ENCODE data around the gene GPRC6A. TPM values are rescaled to one million over a fixed set of nuclear protein-coding genes. Genes with fewer than 3 reads are reported as not detected.

GPRC6A gene
- total RNA-seq, 4 donors from 2014 or later = not detected

DNA sequence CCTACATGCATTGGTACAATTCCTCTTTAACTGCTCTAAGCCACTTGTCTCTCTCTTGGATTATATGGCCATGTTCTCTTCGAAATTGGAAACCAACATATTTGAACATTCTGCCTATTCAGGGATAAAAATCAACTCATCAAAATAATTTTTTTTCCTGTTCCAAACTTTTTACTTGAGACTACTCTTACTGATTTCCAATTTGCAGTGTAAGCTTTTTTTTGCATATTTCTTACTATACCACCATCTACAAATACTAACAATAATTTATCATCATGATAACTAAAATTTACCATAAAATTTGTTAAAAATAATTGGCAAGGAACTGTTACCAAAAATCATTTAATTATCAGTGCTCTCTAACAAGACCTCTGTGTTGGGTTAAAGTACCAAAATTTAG is 56.4 kb downstream of the GPRC6A start:
- H3K4me3 ChIP-seq (ENCODE audit: low read depth, poor library complexity, severe bottlenecking) = no peak overlapping the region
- no peak for TF ChIP-seq POLR2A (IDR thresholded peaks at IDR 0.05)
- TF ChIP-seq, protein P1, sequence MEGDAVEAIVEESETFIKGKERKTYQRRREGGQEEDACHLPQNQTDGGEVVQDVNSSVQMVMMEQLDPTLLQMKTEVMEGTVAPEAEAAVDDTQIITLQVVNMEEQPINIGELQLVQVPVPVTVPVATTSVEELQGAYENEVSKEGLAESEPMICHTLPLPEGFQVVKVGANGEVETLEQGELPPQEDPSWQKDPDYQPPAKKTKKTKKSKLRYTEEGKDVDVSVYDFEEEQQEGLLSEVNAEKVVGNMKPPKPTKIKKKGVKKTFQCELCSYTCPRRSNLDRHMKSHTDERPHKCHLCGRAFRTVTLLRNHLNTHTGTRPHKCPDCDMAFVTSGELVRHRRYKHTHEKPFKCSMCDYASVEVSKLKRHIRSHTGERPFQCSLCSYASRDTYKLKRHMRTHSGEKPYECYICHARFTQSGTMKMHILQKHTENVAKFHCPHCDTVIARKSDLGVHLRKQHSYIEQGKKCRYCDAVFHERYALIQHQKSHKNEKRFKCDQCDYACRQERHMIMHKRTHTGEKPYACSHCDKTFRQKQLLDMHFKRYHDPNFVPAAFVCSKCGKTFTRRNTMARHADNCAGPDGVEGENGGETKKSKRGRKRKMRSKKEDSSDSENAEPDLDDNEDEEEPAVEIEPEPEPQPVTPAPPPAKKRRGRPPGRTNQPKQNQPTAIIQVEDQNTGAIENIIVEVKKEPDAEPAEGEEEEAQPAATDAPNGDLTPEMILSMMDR (IDR thresholded peaks at IDR 0.05) = no peak
- WGBS, 2 donors = 63 to 74% methylated on average over 1 of the region's 1 CpG
- DNase-seq (ENCODE audit: low spot score in 2 of 2) = no peak
- intact Hi-C loops (cut with DNase I; ENCODE audit: low total_unique reads) = no loop called here

DNA sequence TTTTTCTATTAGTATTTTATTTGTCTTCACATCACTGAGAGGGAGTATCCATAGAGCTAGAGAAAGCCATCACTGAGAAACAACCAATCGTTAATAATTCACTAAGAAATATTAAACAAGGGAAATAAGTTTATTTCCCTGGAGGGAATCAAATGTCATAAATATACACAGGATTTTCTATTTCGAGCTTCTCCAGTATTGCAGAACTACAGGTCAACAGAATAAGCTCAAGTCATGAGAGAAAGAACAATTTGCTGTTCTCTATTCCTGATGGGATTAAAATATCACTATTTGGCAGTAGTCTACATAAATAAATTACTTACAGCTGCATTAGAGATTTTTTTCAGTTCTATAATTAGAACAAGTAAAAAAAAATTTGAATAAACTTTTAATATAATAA is 61.2 kb downstream of the GPRC6A start:
- H3K4me3 ChIP-seq (ENCODE audit: low read depth, poor library complexity, severe bottlenecking) = no peak overlapping the region
- intact Hi-C loops (cut with DNase I; ENCODE audit: low total_unique reads) = no loop called here
- 53 to 68% methylated on average over 2 of the region's 2 CpGs for WGBS, 2 donors
- no peak for TF ChIP-seq POLR2A (IDR thresholded peaks at IDR 0.05)
- TF ChIP-seq, protein P1 (IDR thresholded peaks at IDR 0.05) = no peak
- no peak for DNase-seq (ENCODE audit: low spot score in 2 of 2)

DNA sequence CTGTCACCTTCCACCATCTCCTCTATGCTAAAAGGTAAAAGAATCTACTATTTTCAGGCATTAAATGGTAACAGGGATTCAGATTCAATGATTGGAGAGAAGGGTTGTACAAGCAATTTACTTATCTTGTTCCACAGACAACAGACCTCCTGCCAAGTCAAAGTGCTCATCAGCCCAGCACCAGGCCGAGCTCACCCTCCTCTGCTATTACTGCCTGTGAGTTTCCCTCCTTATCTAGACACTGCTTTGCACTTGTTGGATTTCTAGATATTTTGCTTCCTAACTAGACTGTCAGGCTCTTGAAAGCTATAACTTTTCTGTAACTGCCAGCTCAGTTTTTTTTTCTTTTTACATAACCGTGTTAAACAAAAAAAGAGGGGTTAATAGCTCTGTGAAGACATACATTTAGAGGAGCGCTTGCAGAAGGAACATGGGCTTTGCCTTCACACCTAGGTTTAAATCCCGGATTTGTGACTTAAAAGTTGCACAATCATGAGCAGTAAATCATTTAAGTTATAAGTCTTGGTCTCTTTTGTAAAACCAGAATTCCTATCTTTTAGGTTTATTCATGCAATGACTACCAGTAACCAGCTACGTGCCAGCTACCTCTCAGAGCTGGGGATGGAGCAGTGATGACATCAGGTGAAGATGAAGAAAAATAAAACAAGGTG is 62.2 kb downstream of the GPRC6A start:
- 65 to 66% methylated on average over 5 of the region's 5 CpGs for WGBS, 2 donors
- intact Hi-C loops (cut with DNase I; ENCODE audit: low total_unique reads) = no loop called here
- TF ChIP-seq, protein P1 (IDR thresholded peaks at IDR 0.05) = no peak
- no peak for TF ChIP-seq POLR2A (IDR thresholded peaks at IDR 0.05)
- no peak for DNase-seq (ENCODE audit: low spot score in 2 of 2)
- no peak overlapping the region for H3K4me3 ChIP-seq (ENCODE audit: low read depth, poor library complexity, severe bottlenecking)

DNA sequence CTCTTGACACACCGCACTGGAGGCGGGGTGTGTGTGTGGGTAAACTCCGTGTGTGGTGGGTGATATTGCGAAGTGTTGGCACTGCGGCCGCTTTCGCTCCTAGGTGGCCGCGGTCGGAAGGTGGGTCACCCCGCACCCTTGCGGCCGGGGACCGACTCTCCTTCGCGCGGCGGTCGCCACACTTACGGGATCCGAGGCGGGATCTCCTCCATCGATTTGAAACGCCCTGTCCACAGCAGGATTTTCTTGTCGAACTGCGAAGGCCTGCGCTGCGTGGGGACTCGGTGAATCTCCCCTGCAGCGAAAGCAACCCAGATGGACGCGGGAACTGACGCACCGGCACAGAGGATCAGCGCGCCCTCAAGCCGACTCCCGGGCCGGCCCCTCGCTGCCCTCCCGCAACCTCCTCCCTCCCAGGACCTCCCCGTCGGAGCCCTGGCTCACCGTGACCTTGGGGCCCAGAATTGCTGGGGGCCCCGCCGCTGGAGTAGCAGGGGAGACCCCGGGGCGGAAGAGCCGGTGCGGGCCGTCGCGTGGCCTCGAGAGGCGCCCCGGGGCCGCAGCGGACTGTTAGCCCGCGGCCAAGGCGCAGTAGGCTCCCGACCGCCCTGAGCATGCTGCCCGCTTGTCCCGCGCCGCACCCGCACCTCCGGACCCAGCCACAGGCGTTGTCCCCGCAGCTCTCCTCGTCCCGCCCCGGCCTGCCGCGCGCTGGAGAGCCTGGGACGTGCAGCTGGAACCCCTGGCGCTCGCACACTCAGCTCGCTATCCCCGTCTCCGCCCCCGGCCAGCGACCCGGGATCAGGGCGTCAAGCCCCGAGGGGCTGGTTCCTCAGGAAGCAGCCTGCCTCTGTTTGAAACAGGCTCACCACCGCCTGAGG is 63.7 kb downstream of the GPRC6A start, which contains the start of gene FAM162B:
FAM162B (minus strand) TSS at position 759 of the 881 bp plus-strand sequence; CDS start at position 616, 143 bp downstream.
- DNase-seq (ENCODE audit: low spot score in 2 of 2) = no peak
- 2 to 6% methylated on average over 11 to 56 of the region's 89 CpGs for WGBS, 2 donors

DNA sequence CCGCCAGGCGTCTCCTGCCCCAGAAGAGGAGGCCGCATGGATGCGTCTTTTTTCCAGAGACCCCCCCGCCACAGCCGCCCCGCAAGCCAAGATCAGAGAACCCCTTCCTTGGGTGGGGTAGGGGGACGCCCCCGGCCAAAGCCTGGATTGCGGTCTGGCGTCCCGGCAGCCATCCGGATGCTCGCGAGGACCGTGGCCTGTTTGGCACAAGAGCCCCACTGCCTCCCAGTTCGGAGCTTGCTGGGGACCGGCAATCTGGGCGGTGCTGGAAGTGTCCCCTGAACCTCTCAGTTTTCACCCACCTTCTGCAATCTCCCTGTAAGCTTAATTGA is 64.3 kb downstream of the GPRC6A start:
- DNase-seq (ENCODE audit: low spot score in 2 of 2) = no peak
- TF ChIP-seq, protein P1 (IDR thresholded peaks at IDR 0.05) = no peak
- no peak for TF ChIP-seq POLR2A (IDR thresholded peaks at IDR 0.05)
- intact Hi-C loops (cut with DNase I; ENCODE audit: low total_unique reads) = no loop called here
- peak overlapping the region; percentile 18 for H3K4me3 ChIP-seq (ENCODE audit: low read depth, poor library complexity, severe bottlenecking)
- WGBS, 2 donors = 47 to 52% methylated on average over 13 to 15 of the region's 19 CpGs

More for the DNA sequence above, 63.7 kb downstream of the GPRC6A start, which contains the start of gene FAM162B:
- intact Hi-C loops (cut with DNase I; ENCODE audit: low total_unique reads) = no loop called here
- H3K4me3 ChIP-seq (ENCODE audit: low read depth, poor library complexity, severe bottlenecking) = peak within 1 kb of the TSS; percentile 18
- TF ChIP-seq, protein P1 (IDR thresholded peaks at IDR 0.05) = no peak
- TF ChIP-seq POLR2A (IDR thresholded peaks at IDR 0.05) = no peak

Data from lower leg skin (tissue), 4 donors.